Transverse colon (tissue), 4 donors: ENCODE measurements around the gene GSTT2B.
"Not testable (repeated sequence)": the region's sequence is repeated elsewhere in the genome, so short reads cannot be mapped to it uniquely, and the experiment has no call there.

Source experiments
- POLR2A ChIP-seq: fragments of 450-650 bp; IDR thresholded peaks from one replicate; pipeline ENCODE4 v1.6.1; 2016; ENCODE audit warnings: antibody characterized with exemption, mild to moderate bottlenecking, moderate library complexity
- POLR2AphosphoS5 ChIP-seq, 3 donors: sonication (generic); formaldehyde crosslinking; IDR thresholded peaks; one replicate each; pipeline ENCODE4 v1.6.1; 2016; ENCODE audit warnings: antibody characterized with exemption in 3 of 3
- TF ChIP-seq, protein P1 (sequence below), 5 experiments: fragments of 200-600 bp in 3 of 5; fragments of 450-650 bp in 2 of 5; sonication (generic) in 3 of 5; IDR thresholded peaks; 1 replicate in 2 of 5; 2 replicates in 3 of 5; pipeline ENCODE4 v1.5.1; 2016 to 2017; ENCODE audit warnings: antibody characterized with exemption in 5 of 5, inconsistent platforms in 3 of 5, mild to moderate bottlenecking in 2 of 5, moderate library complexity in 1 of 5

DNA sequence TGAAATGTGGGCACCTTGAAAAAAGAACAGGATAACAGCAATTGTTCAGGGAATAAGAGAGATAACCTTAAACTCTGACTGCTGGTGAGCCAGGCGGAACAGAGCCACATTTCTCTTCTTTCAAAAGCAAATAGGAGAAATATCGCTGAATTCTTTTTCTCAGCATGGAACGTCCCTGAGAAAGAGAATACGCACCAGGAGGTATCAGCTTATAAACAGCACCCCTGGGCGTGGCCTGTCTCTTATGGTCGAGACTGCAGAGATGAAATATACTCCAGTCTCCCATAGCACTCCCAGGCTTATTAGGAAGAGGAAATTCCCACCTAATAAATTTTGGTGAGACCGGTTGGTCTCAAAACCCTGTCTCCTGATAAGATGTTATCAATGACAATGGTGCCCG is 5.1 kb downstream of the GSTT2B start:
- not testable (repeated sequence) for TF ChIP-seq POLR2AphosphoS5 (IDR thresholded peaks at IDR 0.05); POLR2A
- TF ChIP-seq, protein P1, sequence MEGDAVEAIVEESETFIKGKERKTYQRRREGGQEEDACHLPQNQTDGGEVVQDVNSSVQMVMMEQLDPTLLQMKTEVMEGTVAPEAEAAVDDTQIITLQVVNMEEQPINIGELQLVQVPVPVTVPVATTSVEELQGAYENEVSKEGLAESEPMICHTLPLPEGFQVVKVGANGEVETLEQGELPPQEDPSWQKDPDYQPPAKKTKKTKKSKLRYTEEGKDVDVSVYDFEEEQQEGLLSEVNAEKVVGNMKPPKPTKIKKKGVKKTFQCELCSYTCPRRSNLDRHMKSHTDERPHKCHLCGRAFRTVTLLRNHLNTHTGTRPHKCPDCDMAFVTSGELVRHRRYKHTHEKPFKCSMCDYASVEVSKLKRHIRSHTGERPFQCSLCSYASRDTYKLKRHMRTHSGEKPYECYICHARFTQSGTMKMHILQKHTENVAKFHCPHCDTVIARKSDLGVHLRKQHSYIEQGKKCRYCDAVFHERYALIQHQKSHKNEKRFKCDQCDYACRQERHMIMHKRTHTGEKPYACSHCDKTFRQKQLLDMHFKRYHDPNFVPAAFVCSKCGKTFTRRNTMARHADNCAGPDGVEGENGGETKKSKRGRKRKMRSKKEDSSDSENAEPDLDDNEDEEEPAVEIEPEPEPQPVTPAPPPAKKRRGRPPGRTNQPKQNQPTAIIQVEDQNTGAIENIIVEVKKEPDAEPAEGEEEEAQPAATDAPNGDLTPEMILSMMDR (IDR thresholded peaks at IDR 0.05), result not testable (repeated sequence)
